GM12878 (cell line): ENCODE data around the gene SCARB1.

Source experiments
- ASH2L ChIP-seq: fragments of 300-600, 200-600 bp; sonication (generic); IDR thresholded peaks from 2 replicates; pipeline ENCODE4 v1.6.1; 2017; ENCODE audit warnings: low read depth, mild to moderate bottlenecking, borderline replicate concordance
- CBX5 ChIP-seq: sonication (generic); IDR thresholded peaks from 2 replicates; pipeline ENCODE4 v1.6.1; 2016; ENCODE audit warnings: low read depth, moderate library complexity, mild to moderate bottlenecking, inconsistent platforms
- EP300 ChIP-seq, 2 experiments: fragments of 150-350 bp in 1 of 2; IDR thresholded peaks; 2 replicates each; pipeline ENCODE4 v1.6.1; 2011 to 2012; ENCODE audit warnings: low read depth in 2 of 2, low read length in 2 of 2, borderline replicate concordance in 1 of 2, improper control_type of control experiment in 1 of 2, inconsistent platforms in 1 of 2; ENCODE audit not compliant: control insufficient read depth in 1 of 2
- HDAC2 ChIP-seq: fragments of 200-600 bp; sonication (generic); IDR thresholded peaks from 2 replicates; pipeline ENCODE4 v1.6.1; 2017
- POLR2A ChIP-seq: IDR thresholded peaks from 2 replicates; pipeline ENCODE4 v1.6.1; 2011; ENCODE audit warnings: low read depth, mild to moderate bottlenecking, low read length
- POLR2AphosphoS5 ChIP-seq: IDR thresholded peaks from 2 replicates; pipeline ENCODE4 v1.6.1; 2011; ENCODE audit warnings: mild to moderate bottlenecking, low read length, inconsistent platforms
- RCOR1 ChIP-seq: conservative IDR thresholded peaks from 2 replicates; pipeline ENCODE4 v1.6.1; 2012; ENCODE audit warnings: low read depth, low read length, improper control_type of control experiment
- SIN3A ChIP-seq: IDR thresholded peaks from 2 replicates; pipeline ENCODE4 v1.6.1; 2012; ENCODE audit warnings: low read depth, low read length, improper control_type of control experiment
- SMC3 ChIP-seq: IDR thresholded peaks from 2 replicates; pipeline ENCODE4 v1.6.1; 2011; ENCODE audit warnings: low read length, improper control_type of control experiment, borderline replicate concordance
- TAF1 ChIP-seq: IDR thresholded peaks from 2 replicates; pipeline ENCODE4 v1.6.1; 2011; ENCODE audit warnings: mild to moderate bottlenecking, low read depth, low read length, borderline replicate concordance
- TF ChIP-seq, protein P1 (sequence below): fragments of 450-650 bp; IDR thresholded peaks from 2 replicates; pipeline ENCODE4 v1.6.1; 2017; ENCODE audit warnings: antibody characterized with exemption, mild to moderate bottlenecking, moderate library complexity
- TF ChIP-seq, protein P2 (sequence below): IDR thresholded peaks from 2 replicates; pipeline ENCODE4 v1.6.1; 2011; ENCODE audit warnings: low read depth, mild to moderate bottlenecking, low read length, moderate library complexity, borderline replicate concordance; ENCODE audit errors: extremely low read depth
- TF ChIP-seq, protein P3 (sequence below), 3 experiments: IDR thresholded peaks in 2 of 3; conservative IDR thresholded peaks in 1 of 3; 2 replicates each; pipeline ENCODE4 v1.5.1; 2011; ENCODE audit warnings: low read depth in 3 of 3, low read length in 3 of 3, mild to moderate bottlenecking in 3 of 3, control low read depth in 2 of 3, moderate library complexity in 2 of 3, inconsistent platforms in 1 of 3, mixed read lengths in 1 of 3; ENCODE audit not compliant: control insufficient read depth in 2 of 3, insufficient read depth in 1 of 3; ENCODE audit errors: extremely low read depth in 1 of 3

DNA sequence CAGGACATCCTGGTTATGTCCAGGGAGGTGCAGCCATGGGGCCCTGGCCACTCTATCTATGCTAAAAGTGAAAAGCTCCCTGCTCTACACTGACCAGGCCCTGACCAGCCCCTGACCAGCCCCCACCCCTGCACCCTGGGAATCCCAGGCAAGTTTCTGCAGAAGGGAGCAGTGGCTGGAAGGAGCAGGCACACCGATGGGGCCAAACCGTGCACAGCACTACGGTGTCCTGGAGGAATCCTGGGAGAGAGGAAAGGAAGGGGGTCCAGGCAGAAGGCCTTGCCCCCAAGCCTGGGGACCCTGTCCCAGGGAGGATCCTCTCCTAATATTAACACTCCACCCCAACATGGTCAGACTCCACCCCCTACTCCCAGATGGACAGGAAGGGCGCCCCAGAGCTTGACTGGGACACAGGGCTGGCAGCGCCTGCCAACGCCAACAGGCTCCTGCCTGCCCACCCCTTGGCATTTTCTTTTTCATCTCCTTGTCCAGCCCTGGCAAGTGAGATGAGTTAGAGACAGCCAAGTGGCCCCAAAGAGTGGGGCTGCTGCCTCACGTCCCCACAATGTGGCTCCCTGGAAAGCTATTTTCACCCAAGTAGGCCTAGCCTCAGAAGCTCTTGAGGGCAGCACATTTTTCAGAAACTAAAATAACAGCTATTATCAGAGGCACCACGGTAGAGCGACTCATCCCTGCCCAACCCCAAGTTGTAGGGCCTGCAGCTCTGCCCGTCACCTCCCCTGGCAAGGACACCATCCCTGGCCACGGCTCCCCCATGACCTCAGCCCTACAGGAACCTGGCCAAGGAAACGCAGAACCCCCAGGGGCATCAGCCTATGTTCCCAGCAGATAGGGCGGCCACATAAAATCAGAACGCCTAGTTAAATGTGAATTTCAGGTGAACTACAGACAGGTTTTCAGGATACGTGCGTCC lies 82.6 kb downstream of the SCARB1 start:
- TF ChIP-seq HDAC2 (no peak), SIN3A (no peak), POLR2AphosphoS5 (no peak), SMC3 (no peak), RCOR1 (no peak), CBX5 (no peak), EP300 (IDR thresholded peaks at IDR 0.05; ENCODE audit: borderline replicate concordance in 1 of 2, control insufficient read depth in 1 of 2, low read depth in 2 of 2, low read length in 2 of 2) (no peak), TAF1 (no peak), ASH2L (no peak), POLR2A (no peak)
- TF ChIP-seq, protein P1, sequence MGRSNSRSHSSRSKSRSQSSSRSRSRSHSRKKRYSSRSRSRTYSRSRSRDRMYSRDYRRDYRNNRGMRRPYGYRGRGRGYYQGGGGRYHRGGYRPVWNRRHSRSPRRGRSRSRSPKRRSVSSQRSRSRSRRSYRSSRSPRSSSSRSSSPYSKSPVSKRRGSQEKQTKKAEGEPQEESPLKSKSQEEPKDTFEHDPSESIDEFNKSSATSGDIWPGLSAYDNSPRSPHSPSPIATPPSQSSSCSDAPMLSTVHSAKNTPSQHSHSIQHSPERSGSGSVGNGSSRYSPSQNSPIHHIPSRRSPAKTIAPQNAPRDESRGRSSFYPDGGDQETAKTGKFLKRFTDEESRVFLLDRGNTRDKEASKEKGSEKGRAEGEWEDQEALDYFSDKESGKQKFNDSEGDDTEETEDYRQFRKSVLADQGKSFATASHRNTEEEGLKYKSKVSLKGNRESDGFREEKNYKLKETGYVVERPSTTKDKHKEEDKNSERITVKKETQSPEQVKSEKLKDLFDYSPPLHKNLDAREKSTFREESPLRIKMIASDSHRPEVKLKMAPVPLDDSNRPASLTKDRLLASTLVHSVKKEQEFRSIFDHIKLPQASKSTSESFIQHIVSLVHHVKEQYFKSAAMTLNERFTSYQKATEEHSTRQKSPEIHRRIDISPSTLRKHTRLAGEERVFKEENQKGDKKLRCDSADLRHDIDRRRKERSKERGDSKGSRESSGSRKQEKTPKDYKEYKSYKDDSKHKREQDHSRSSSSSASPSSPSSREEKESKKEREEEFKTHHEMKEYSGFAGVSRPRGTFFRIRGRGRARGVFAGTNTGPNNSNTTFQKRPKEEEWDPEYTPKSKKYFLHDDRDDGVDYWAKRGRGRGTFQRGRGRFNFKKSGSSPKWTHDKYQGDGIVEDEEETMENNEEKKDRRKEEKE, result no peak
- TF ChIP-seq, protein P2, sequence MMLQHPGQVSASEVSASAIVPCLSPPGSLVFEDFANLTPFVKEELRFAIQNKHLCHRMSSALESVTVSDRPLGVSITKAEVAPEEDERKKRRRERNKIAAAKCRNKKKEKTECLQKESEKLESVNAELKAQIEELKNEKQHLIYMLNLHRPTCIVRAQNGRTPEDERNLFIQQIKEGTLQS, result no peak
- TF ChIP-seq, protein P3, sequence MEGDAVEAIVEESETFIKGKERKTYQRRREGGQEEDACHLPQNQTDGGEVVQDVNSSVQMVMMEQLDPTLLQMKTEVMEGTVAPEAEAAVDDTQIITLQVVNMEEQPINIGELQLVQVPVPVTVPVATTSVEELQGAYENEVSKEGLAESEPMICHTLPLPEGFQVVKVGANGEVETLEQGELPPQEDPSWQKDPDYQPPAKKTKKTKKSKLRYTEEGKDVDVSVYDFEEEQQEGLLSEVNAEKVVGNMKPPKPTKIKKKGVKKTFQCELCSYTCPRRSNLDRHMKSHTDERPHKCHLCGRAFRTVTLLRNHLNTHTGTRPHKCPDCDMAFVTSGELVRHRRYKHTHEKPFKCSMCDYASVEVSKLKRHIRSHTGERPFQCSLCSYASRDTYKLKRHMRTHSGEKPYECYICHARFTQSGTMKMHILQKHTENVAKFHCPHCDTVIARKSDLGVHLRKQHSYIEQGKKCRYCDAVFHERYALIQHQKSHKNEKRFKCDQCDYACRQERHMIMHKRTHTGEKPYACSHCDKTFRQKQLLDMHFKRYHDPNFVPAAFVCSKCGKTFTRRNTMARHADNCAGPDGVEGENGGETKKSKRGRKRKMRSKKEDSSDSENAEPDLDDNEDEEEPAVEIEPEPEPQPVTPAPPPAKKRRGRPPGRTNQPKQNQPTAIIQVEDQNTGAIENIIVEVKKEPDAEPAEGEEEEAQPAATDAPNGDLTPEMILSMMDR (IDR thresholded peaks at IDR 0.05 in 2 of 3, conservative IDR thresholded peaks at IDR 0.05 in 1 of 3; ENCODE audit: control insufficient read depth in 2 of 3, extremely low read depth in 1 of 3, insufficient read depth in 1 of 3, low read depth in 3 of 3, low read length in 3 of 3), result no peak
